Measurements from ENCODE around the gene STUB1. TPM values are rescaled to one million over a fixed set of nuclear protein-coding genes. Genes with fewer than 3 reads are reported as not detected.

Gene STUB1
- polyA plus RNA-seq (2013, experiment 1 of 2; ENCODE audit: insufficient read length) = 128 TPM
- polyA plus RNA-seq (2013, experiment 2 of 2; ENCODE audit: insufficient read length) = 143 TPM

DNA sequence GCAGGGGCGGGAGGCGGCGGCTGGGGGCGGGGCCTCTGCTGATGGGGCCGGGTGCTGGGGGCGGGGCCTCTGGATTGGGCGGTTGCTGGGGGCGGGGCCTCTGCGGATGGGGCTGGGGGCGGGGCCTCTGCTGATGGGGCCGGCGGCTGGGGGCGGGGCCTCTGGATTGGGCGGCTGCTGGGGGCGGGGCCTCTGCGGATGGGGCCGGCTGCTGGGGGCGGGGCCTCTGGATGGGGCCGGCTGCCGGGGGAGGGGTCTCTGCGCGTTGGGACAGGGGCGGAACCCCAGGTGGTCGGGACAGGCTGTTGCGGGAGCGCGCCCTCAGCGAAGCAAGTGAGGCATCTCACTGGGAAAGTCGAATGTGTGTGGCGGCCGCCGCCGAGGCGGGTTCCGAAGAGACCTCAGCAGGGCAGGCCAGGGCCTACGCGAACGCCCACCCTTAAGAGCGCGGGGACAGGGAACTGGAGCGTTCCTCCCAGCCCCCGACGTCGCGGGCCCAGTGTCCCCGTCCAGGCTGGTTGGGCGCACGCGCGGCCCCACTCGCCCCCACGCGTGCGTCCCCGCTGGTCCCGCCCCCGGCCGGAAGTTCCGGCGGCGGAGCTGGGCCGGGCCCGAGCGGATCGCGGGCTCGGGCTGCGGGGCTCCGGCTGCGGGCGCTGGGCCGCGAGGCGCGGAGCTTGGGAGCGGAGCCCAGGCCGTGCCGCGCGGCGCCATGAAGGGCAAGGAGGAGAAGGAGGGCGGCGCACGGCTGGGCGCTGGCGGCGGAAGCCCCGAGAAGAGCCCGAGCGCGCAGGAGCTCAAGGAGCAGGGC lies at the start of gene STUB1:
Gene STUB1 (plus strand): TSS at position 597 of the 811 bp plus-strand sequence. CDS start 116 bp downstream, at position 713.
- DNase-seq = peak; percentile 85

DNA sequence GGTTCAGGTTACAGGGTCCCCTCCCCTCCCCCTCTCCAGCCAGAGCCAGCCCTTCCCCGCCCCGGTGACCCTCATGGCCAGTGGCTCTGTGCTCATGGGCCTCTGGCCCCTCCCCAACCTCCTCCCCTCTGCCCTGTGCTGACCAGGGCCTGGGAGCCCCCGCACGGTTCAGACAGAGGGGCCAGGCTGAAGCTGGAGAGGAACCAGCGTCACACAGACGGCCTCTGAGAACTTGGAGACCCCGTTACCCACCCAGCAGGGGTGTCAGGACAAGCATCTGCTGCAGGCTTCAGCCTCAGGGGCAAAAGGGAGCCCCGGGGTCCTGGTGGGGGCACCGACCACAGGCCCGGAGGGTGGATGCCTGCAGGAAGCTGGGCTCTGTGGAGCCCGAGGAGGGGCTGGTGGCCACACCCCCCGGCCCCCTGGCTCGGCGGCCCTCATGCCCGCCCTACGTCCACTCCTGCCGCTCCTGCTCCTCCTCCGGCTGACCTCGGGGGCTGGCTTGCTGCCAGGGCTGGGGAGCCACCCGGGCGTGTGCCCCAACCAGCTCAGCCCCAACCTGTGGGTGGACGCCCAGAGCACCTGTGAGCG lies 49.3 kb upstream of the STUB1 start, which contains the start of gene WFIKKN1:
Gene WFIKKN1 (plus strand): TSS at position 171 of the 591 bp plus-strand sequence. CDS start 269 bp downstream, at position 440.
- no peak for DNase-seq

DNA sequence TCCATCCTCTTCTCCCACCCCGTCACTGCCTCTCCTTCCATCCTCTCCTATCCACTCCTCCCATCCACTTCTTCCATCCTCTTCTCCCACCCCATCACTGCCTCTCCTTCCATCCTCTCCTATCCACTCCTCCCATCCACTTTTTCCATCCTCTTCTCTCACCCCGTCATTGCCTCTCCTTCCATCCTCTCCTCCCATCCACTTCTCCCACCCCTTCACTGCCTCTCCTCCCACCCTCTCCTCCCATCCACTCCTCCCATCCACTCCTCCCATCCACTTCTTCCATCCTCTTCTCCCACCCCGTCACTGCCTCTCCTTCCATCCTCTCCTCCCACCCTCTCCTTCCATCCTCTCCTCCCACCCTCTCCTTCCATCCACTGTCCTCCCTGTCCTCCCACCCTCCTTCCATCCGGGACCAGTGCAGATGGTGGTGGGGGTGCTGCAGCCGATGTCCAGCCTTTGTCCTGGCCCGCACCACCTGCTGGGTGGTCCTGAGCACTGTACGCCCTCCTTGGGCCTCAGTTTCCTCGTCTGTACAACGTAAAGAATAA lies 48.3 kb upstream of the STUB1 start:
- no peak for DNase-seq

DNA sequence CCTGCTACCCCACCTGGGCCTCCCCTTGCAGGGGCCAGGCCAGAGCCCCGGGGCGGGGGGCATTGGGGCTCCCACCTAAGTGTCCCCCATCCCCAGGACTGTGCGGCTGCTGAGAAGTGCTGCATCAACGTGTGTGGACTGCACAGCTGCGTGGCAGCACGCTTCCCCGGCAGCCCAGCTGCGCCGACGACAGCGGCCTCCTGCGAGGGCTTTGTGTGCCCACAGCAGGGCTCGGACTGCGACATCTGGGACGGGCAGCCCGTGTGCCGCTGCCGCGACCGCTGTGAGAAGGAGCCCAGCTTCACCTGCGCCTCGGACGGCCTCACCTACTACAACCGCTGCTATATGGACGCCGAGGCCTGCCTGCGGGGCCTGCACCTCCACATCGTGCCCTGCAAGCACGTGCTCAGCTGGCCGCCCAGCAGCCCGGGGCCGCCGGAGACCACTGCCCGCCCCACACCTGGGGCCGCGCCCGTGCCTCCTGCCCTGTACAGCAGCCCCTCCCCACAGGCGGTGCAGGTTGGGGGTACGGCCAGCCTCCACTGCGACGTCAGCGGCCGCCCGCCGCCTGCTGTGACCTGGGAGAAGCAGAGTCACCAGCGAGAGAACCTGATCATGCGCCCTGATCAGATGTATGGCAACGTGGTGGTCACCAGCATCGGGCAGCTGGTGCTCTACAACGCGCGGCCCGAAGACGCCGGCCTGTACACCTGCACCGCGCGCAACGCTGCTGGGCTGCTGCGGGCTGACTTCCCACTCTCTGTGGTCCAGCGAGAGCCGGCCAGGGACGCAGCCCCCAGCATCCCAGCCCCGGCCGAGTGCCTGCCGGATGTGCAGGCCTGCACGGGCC lies 47.5 kb upstream of the STUB1 start:
- DNase-seq = no peak

DNA sequence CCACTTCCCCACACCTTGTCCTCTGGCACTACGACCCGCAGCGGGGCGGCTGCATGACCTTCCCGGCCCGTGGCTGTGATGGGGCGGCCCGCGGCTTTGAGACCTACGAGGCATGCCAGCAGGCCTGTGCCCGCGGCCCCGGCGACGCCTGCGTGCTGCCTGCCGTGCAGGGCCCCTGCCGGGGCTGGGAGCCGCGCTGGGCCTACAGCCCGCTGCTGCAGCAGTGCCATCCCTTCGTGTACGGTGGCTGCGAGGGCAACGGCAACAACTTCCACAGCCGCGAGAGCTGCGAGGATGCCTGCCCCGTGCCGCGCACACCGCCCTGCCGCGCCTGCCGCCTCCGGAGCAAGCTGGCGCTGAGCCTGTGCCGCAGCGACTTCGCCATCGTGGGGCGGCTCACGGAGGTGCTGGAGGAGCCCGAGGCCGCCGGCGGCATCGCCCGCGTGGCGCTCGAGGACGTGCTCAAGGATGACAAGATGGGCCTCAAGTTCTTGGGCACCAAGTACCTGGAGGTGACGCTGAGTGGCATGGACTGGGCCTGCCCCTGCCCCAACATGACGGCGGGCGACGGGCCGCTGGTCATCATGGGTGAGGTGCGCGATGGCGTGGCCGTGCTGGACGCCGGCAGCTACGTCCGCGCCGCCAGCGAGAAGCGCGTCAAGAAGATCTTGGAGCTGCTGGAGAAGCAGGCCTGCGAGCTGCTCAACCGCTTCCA lies 46.7 kb upstream of the STUB1 start:
- DNase-seq = no peak

DNA sequence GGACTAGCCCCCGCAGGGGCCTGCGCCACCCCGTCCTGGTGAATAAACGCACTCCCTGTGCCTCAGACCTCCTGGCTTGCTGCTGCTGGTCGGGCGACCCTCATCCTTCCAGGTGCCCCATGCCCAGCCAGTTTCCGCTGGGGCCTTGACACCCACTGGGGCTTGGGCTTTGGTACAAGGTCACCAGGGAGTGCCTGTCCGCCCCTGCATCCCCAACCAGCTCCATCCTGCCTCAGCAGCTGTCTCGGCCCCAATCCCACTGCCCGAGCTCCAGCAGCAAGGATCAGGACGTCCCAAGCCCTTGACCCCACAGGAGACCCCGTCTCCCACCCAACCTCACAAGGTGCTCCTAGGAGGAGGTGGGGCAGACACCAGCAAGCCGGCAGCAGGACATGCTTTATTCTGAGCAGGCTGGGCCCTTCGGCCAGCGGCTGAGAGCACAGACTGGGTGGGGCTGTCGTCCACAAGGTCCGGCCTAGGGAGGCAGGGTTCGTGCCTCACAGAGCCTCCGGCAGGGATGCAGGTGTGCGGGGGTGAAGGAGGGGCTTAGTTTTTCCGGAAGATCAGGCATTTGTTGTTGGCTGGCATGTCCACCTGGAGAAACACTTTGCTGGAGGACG lies 46.0 kb upstream of the STUB1 start:
- no peak for DNase-seq

DNA sequence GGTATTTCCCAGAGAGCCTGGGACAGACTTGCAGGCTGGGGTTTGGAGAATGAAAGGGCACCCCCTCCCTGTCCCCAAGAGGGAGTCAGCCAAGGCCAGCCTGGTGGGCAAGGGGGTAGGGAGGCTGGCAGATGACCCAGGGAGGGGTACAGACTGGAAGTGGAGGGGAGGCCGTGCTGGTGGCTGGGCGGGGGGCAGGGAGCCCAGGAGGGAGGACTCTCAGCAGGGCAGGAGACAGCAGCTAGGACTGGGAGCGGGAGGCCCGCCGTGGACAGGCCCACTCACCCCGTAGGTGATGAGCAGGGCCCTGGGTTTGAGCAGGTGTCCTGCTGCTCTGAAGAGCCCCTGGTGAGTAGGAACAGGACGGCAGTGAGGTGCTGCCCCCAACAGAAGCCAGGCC lies 45.2 kb upstream of the STUB1 start:
- DNase-seq = no peak

DNA sequence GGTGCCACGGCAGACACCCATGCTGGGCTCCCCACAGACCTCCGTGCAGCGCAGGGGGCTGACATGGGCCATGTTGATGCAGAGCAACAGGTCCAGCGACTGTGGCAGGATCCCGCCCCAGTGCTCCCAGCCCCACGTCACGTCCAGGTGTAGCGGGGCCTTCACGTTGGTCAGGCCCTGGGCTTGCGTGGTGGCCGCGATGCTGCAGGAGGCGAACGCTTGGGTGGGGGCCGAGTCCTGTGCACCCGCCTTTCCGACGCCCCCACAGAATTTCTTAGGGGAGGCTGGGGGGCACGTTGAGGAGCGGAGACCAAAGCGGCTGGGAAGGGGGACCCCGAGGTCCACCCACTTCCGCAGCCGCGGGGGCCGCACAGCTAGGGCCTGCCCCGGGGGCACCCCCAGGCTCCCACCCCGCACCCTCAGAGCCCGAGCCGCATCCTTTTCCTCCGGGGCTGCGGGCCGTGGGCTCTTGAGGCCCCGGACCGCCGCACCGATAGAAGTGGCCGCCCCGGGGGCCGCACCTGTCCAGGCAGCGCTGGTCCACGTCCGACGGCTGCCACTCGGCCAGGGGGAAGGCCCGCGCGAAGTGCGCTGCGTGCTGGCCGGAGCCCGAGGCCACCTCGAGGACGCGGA lies 44.5 kb upstream of the STUB1 start:
- no peak for DNase-seq

DNA sequence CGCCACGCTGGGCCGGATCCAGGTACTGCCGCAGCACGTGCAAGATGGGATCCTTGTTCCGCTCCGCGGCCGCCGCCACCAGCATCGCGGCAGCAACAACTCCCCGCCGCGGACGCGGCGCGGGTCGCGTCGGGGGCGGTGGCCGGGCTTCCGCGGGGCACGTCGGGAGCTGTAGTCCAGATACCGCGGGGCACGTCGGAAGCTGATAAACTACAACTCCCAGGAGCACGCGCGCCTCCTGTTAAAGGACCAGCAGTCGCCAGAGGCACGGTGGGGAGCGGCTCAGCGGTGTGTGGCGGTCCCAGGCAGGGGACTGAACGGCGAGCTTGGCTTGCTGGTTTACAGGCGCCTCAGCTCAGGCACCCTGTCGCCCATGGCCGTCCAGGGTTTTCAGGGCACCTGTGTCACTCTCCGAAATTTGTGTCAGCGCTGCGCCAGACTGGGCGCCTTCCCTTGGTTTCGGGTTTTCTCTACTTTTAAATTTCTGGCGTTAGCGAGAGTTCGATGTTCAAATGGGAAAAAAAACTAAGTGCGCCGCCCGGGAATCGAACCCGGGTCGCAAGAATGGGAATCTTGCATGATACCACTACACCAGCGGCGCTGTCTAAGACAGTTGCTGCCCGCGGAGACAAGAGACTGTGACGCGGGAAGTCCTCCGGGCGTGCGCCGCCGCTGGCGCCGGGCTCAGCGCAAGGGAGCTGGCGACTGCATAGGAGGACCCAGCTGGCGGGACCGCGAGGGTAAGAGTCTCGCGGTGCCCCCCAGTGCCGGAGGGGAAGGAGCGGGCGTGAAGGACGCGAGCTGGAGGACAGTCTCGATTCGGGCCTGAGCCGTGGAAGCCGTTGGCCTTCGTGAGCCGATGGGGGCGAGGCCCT lies 43.8 kb upstream of the STUB1 start, which contains the start of gene METTL26:
Gene METTL26 (minus strand): TSS at position 100 of the 875 bp plus-strand sequence. CDS start 15 bp downstream, at position 85.
- peak; percentile 94 for DNase-seq

DNA sequence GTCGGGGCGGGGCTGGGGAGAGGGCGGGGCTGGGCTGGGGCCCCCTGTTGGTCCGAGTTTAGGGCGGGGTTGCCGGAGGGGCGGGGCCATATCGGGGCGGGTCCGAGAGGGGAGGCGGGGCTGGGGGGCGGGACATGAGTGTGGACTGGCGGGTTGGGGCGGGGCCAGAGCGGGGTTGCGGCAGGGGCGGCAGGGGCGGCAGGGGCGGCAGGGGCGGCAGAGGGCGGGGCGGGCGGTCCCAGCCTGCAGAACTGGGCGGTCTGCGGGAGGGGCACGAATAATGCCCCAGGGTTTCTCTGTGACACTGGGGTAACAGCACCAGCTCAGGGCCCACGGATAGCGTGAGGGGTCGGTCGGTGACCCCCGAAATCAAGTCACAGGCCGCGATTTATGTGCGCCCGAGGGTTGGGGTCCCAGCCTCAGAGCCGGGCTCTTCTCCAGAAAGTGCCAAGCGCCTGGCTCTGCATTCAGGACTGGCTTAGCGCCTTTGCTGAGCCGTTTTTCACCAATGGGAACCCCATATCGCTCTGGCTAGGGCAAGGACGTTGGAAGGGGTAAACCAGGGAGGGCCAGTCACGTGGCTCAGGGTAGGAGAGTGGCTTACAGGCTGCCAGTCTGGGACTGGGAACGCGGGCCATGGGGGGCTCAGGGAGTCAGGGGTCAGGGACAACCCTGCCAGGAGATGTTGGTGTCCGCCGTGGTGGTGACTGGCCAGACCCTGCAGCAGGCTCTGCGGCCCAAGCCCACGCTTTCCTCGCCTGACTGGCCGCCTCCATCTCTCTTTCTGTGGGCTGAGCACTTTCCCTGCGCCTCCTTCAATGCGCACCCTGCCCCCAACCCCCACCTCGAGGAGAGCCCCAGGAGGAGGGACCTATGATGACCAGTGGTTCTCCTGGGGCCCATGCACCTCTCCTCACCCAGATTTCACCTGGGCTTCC lies 42.9 kb upstream of the STUB1 start:
- peak; percentile 90 for DNase-seq

DNA sequence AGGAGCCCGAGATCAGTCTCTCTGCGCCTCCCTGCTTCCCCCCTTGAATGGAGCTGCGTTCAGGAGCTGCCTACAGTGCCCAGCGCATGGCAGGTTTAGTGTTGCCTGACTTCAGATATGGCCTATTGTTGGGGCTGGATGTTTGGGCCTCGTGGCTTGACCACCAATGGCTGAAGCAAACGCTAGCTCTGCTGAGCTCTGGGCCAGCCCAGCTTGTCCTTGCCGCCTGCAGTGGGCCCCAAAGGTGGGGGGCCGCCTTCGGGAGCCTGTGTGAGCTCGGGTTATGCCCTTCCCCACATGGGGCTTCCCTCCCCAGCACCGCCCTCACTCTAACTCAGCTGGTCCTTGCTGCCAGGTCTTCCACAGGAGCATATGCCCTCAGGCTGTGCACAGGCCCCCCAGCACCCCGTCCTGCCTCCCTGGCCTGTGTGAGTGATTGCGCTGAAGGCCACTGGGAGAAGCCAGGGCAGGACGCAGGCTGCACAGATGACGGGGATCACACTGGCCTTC lies 42.1 kb upstream of the STUB1 start:
- DNase-seq = no peak

DNA sequence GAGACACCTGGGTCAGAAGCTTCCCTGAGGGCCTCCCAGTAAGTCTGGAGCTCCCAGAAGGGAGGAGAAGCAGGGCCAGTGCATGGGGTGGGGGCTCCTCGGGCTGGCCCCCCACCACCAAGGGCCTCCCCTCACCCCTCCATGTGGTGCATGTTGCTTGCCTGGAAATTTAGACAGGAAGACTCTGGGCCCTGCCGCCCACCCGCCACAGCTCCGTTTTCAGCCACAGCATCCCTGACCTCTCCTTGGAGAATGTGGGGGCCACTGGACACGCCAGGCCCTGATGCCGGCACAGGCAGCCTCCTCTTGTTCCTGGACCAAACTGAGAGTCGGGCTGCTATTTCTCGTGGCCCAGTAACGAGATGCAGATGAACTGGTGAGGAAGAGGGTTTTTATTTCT lies 41.4 kb upstream of the STUB1 start:
- no peak for DNase-seq

DNA sequence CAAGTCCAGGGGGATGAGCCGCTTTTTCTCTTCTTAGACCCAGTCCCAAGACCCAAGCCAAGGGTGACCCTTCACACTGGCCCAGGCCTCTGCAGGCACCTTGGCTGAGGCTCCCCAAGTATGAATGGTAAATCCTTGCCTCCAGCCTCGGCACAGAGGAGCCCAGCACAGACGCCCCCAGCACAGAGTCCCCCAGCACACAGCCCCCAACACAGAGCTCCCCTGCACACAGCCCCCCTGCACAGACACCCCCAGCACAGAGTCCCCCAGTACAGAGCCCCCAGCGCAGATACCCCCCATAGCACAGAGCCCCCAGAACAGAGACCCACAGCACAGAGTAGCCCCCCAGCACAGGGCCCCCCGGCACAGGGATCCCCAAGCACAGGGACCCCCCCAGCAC lies 39.6 kb upstream of the STUB1 start:
- DNase-seq = no peak

DNA sequence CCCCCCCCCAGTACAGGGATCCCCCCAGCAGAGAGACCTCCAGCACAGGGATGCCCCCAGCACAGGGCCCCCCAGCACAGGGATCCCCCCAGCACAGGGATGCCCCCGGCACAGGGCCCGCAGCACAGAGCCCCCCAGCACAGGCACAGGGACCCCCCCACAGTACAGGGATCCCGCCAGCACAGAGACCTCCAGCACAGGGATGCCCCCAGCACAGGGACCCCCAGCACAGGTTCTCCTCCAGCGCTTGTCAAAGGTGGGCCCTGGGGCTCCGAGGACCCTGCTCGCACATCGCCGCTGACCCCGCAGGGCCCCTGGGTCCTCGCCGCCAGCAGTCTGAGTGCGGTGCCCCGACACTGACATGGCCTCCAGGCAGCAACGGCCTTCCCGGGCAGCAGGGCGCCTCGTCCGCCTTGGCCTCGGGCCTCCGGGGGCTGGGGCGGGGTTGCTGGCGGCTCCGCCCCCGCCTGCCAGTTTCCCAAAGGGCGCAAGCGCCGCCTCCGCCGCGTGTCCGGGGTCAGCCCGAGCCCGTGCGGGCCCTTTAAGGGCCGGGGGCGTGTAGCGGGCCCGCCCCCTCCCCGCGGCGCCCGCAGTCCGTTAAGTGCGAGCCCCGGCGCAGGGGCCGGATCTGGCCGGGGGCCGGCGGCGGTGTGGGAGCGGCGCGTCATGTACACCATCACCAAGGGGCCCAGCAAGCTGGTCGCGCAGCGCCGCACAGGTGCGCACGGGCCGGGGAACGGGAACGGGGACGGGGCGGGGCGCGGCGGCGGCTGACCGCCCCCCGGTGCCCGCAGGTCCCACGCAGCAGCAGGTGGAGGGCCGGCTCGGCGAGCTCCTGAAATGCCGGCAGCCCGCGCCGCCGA lies 38.7 kb upstream of the STUB1 start, which contains the start of gene MCRIP2:
Gene MCRIP2 (plus strand): TSS at position 503 of the 863 bp plus-strand sequence. CDS start 164 bp downstream, at position 667.
- peak; percentile 63 for DNase-seq

DNA sequence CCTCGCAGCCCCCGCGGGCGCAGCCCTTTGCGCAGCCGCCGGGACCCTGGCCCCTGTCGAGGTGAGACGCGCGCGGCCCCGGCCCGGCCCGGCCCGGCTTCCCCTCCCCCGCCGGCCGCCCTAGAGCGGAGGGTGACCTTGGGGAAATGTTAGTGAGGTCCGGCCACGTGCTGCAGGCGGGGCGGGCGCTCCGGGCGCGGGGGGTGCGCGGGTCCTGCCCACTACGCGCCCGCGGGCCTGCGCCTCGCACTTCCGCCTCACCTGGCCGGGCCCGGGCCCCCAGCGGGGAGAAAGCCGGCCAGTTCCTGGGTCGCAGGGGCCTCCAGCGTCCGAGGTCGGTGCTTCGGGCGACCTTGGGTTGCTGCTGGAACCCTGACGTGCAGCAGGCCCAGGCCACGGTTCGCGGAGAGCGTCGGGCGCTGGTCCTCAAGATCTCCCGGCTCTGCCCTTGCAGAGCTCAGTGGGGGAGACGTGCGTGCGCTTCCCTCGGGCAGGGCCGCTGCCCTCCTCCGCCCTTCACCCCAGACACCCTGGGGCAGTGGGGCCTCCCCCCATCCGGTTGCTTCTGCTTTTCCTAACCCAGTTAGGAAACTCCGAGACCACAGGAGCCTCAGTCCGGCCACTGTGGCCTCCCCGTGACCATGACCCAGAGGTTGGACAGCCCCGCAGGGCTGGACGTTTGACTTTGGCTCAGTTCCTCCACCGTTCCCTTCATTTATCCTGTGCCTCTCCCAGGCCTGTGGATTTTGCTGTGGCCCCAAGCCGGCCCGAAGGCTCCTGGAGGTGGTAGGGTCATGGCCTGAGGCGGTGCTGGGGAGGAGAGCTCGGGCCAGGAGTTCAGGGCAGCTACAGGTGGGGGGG lies 37.8 kb upstream of the STUB1 start:
- DNase-seq = no peak

DNA sequence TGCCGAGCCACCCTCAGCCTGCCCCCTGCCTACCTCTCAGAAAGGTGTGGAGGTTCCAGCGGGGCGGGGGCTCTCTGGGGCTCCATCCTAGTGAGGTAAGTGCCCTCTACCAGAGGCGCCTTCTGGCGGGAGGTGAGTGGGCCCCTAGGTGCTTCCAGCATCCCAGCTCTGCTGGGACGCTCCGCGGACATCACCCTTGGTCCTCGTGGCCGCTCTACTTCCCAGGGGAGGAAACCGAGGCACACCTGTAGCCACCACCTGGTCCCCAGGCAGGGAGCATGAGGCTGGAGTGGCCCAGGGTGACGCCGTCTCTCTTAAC lies 37.2 kb upstream of the STUB1 start:
- no peak for DNase-seq
